OCI-LY7 (cell line): ENCODE results near the gene MCRIP2. TPM values are rescaled to one million over a fixed set of nuclear protein-coding genes. Genes with fewer than 3 reads are reported as not detected.

Source experiments
- BruUV-seq: library from RNA; stranded (reverse); fragments of 400-500 nt; replicated peaks from 2 replicates; lab custom pipeline; 2021; lab: Mats Ljungman, UMichigan
- CTCF ChIA-PET: fragments of 300-600 bp; sonication (Branson Sonifier 250); formaldehyde crosslinking; loops from one replicate; lab custom pipeline; 2022; ENCODE audit warnings: antibody characterized with exemption; ENCODE audit not compliant: unreplicated experiment; lab: Charles Lee
- POLR2A ChIA-PET: fragments of 300-600 bp; sonication (Branson Sonifier 250); formaldehyde crosslinking; loops from one replicate; lab custom pipeline; 2022; ENCODE audit warnings: antibody characterized with exemption; lab: Charles Lee
- DNase-seq: peaks from one replicate; pipeline ENCODE4 v3.0.0-alpha.2; 2015; ENCODE audit warnings: low spot score
- H2AFZ ChIP-seq: fragments of 200-600 bp; sonication (generic), shearing (Covaris generic); 2 replicates; pipeline ENCODE4 v1.6.1; 2014; ENCODE audit warnings: mild to moderate bottlenecking, antibody characterized with exemption, low read length, moderate library complexity
- H3K27ac ChIP-seq: fragments of 200-600 bp; sonication (generic); 2 replicates; pipeline ENCODE4 v1.5.1; 2014; ENCODE audit warnings: mixed run types, low read depth, mild to moderate bottlenecking, moderate library complexity, low read length, inconsistent platforms; ENCODE audit not compliant: poor library complexity, severe bottlenecking
- H3K36me3 ChIP-seq: fragments of 200-600 bp; sonication (generic); 2 replicates; pipeline ENCODE4 v1.6.1; 2014; ENCODE audit warnings: mild to moderate bottlenecking, antibody characterized with exemption, low read length, moderate library complexity, mixed read lengths; ENCODE audit not compliant: insufficient read depth
- H3K4me1 ChIP-seq: fragments of 200-600 bp; sonication (generic); 2 replicates; pipeline ENCODE4 v1.5.1; 2014; ENCODE audit warnings: mild to moderate bottlenecking, low read length; ENCODE audit not compliant: insufficient read depth, poor library complexity, severe bottlenecking
- H3K4me2 ChIP-seq: fragments of 200-600 bp; sonication (generic); 2 replicates; pipeline ENCODE4 v1.6.1; 2014; ENCODE audit warnings: mild to moderate bottlenecking, low read length
- H3K4me3 ChIP-seq: fragments of 200-600 bp; sonication (generic); 2 replicates; pipeline ENCODE4 v1.5.1; 2014; ENCODE audit warnings: mild to moderate bottlenecking, low read depth, low read length; ENCODE audit not compliant: poor library complexity, severe bottlenecking
- H3K79me2 ChIP-seq: fragments of 200-600 bp; sonication (generic); 2 replicates; pipeline ENCODE4 v1.6.1; 2016; ENCODE audit warnings: low read depth, mild to moderate bottlenecking, low read length, moderate library complexity, mixed read lengths; ENCODE audit not compliant: insufficient read depth
- H3K9me2 ChIP-seq: fragments of 200-600 bp; sonication (generic); 2 replicates; pipeline ENCODE4 v1.6.1; 2016; ENCODE audit warnings: mild to moderate bottlenecking, low read length, mixed read lengths; ENCODE audit not compliant: insufficient read depth
- H3K9me3 ChIP-seq: fragments of 200-600 bp; sonication (generic); 2 replicates; pipeline ENCODE4 v1.6.1; 2014; ENCODE audit warnings: mild to moderate bottlenecking, mixed run types, low read length, mixed read lengths
- H4K20me1 ChIP-seq: fragments of 200-600 bp; sonication (generic); 2 replicates; pipeline ENCODE4 v1.6.1; 2014; ENCODE audit warnings: mild to moderate bottlenecking, antibody characterized with exemption, low read length, moderate library complexity, mixed read lengths; ENCODE audit not compliant: insufficient read depth
- EZH2phosphoT487 ChIP-seq: fragments of 200-600 bp; sonication (generic); IDR thresholded peaks from 2 replicates; pipeline ENCODE4 v1.6.1; 2018; ENCODE audit warnings: low read depth, borderline replicate concordance, mild to moderate bottlenecking, mixed run types, antibody characterized with exemption, low read length, moderate library complexity, mixed read lengths
- intact Hi-C: fragments of 100-400 bp; cut with micrococcal nuclease; formaldehyde crosslinking; loops from one replicate; pipeline ENCODE4 v1.10.0; 2022; ENCODE audit not compliant: unreplicated experiment
- total RNA-seq, 2 experiments: library from RNA; depleted of rRNA in 1 of 2; stranded (reverse); fragments of >200 nt in 1 of 2; shearing (Covaris generic) in 1 of 2; gene quantifications; 2 replicates each; pipeline ENCODE4 v1.2.3, GENCODE V29; 2014 to 2022
- TF ChIP-seq, protein P1 (sequence below): fragments of 200-600 bp; sonication (generic); conservative IDR thresholded peaks from 2 replicates; pipeline ENCODE4 v1.5.1; 2014; ENCODE audit warnings: mild to moderate bottlenecking, antibody characterized with exemption, low read length, moderate library complexity, mixed read lengths

The MCRIP2 gene
- total RNA-seq, 2 experiments from 2014 or later, result 62.8 to 64.1 TPM

DNA sequence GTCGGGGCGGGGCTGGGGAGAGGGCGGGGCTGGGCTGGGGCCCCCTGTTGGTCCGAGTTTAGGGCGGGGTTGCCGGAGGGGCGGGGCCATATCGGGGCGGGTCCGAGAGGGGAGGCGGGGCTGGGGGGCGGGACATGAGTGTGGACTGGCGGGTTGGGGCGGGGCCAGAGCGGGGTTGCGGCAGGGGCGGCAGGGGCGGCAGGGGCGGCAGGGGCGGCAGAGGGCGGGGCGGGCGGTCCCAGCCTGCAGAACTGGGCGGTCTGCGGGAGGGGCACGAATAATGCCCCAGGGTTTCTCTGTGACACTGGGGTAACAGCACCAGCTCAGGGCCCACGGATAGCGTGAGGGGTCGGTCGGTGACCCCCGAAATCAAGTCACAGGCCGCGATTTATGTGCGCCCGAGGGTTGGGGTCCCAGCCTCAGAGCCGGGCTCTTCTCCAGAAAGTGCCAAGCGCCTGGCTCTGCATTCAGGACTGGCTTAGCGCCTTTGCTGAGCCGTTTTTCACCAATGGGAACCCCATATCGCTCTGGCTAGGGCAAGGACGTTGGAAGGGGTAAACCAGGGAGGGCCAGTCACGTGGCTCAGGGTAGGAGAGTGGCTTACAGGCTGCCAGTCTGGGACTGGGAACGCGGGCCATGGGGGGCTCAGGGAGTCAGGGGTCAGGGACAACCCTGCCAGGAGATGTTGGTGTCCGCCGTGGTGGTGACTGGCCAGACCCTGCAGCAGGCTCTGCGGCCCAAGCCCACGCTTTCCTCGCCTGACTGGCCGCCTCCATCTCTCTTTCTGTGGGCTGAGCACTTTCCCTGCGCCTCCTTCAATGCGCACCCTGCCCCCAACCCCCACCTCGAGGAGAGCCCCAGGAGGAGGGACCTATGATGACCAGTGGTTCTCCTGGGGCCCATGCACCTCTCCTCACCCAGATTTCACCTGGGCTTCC is 4.3 kb upstream of the MCRIP2 start:
- peaks cover 8% of the 10 kb centered on the region; the same call in 1 of the 2 replicates for H3K79me2 ChIP-seq
- intact Hi-C loops, result no loop called here
- no peaks in the 10 kb centered on the region for H3K9me3 ChIP-seq
- no peak for TF ChIP-seq EZH2phosphoT487
- TF ChIP-seq, protein P1, sequence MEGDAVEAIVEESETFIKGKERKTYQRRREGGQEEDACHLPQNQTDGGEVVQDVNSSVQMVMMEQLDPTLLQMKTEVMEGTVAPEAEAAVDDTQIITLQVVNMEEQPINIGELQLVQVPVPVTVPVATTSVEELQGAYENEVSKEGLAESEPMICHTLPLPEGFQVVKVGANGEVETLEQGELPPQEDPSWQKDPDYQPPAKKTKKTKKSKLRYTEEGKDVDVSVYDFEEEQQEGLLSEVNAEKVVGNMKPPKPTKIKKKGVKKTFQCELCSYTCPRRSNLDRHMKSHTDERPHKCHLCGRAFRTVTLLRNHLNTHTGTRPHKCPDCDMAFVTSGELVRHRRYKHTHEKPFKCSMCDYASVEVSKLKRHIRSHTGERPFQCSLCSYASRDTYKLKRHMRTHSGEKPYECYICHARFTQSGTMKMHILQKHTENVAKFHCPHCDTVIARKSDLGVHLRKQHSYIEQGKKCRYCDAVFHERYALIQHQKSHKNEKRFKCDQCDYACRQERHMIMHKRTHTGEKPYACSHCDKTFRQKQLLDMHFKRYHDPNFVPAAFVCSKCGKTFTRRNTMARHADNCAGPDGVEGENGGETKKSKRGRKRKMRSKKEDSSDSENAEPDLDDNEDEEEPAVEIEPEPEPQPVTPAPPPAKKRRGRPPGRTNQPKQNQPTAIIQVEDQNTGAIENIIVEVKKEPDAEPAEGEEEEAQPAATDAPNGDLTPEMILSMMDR, result no peak
- POLR2A ChIA-PET, result no interaction called here
- DNase-seq, result peak; percentile 89
- H3K9me2 ChIP-seq, result no peaks in the 10 kb centered on the region
- 0 out of 2 replicates have a peak overlapping the region, but pooled peaks have one; percentile 47 for H2AFZ ChIP-seq
- CTCF ChIA-PET, result no interaction called here
- H4K20me1 ChIP-seq, result no peaks in the 10 kb centered on the region
- peak overlapping the region; percentile 77 for H3K27ac ChIP-seq
- H3K36me3 ChIP-seq, result peaks cover 8% of the 10 kb centered on the region; the same call in 1 of the 2 replicates
- H3K4me2 ChIP-seq, result peak overlapping the region; percentile 88
- BruUV-seq, result no TSS peak
- H3K4me1 ChIP-seq, result peaks cover 47% of the 10 kb centered on the region
- H3K4me3 ChIP-seq, result peak overlapping the region; percentile 87

DNA sequence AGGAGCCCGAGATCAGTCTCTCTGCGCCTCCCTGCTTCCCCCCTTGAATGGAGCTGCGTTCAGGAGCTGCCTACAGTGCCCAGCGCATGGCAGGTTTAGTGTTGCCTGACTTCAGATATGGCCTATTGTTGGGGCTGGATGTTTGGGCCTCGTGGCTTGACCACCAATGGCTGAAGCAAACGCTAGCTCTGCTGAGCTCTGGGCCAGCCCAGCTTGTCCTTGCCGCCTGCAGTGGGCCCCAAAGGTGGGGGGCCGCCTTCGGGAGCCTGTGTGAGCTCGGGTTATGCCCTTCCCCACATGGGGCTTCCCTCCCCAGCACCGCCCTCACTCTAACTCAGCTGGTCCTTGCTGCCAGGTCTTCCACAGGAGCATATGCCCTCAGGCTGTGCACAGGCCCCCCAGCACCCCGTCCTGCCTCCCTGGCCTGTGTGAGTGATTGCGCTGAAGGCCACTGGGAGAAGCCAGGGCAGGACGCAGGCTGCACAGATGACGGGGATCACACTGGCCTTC is 3.5 kb upstream of the MCRIP2 start:
- peaks cover 8% of the 10 kb centered on the region; the same call in 1 of the 2 replicates for H3K79me2 ChIP-seq
- peaks cover 8% of the 10 kb centered on the region; the same call in 1 of the 2 replicates for H3K36me3 ChIP-seq
- peak overlapping the region; percentile 73 for H3K27ac ChIP-seq
- no peak overlapping the region for H2AFZ ChIP-seq
- no peaks in the 10 kb centered on the region for H4K20me1 ChIP-seq
- POLR2A ChIA-PET, result no interaction called here
- intact Hi-C loops, result no loop called here
- peaks cover 51% of the 10 kb centered on the region for H3K4me1 ChIP-seq
- no peak overlapping the region for H3K4me3 ChIP-seq
- H3K9me2 ChIP-seq, result no peaks in the 10 kb centered on the region
- H3K9me3 ChIP-seq, result no peaks in the 10 kb centered on the region
- TF ChIP-seq EZH2phosphoT487, result no peak
- no peak for DNase-seq
- BruUV-seq, result no TSS peak
- CTCF ChIA-PET, result no interaction called here
- peak overlapping the region; percentile 72; the same call in 1 of the 2 replicates for H3K4me2 ChIP-seq

DNA sequence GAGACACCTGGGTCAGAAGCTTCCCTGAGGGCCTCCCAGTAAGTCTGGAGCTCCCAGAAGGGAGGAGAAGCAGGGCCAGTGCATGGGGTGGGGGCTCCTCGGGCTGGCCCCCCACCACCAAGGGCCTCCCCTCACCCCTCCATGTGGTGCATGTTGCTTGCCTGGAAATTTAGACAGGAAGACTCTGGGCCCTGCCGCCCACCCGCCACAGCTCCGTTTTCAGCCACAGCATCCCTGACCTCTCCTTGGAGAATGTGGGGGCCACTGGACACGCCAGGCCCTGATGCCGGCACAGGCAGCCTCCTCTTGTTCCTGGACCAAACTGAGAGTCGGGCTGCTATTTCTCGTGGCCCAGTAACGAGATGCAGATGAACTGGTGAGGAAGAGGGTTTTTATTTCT is 2.8 kb upstream of the MCRIP2 start:
- Histone ChIP-seq H3K36me3 (peaks cover 8% of the 10 kb centered on the region; the same call in 1 of the 2 replicates), H4K20me1 (no peaks in the 10 kb centered on the region), H3K4me1 (peaks cover 54% of the 10 kb centered on the region), H3K9me2 (no peaks in the 10 kb centered on the region), H3K79me2 (peaks cover 8% of the 10 kb centered on the region; the same call in 1 of the 2 replicates), H3K9me3 (no peaks in the 10 kb centered on the region), H2AFZ (peak overlapping the region; percentile 84), H3K27ac (peak overlapping the region; percentile 73), H3K4me3 (peak overlapping the region; percentile 41), H3K4me2 (peak overlapping the region; percentile 70)
- ChIA-PET POLR2A (no interaction called here), CTCF (no interaction called here)
- no TSS peak for BruUV-seq
- intact Hi-C loops, result no loop called here
- TF ChIP-seq, protein P1, result no peak
- no peak for TF ChIP-seq EZH2phosphoT487
- no peak for DNase-seq
